ENCODE results near the gene ABCB1. TPM values are rescaled to one million over a fixed set of nuclear protein-coding genes. Genes with fewer than 3 reads are reported as not detected.

Gene ABCB1
- polyA plus RNA-seq, 1 donor (not counting 4 experiments of a cell fraction or from before 2014, with no cell fraction given): 0.13 TPM

GRCh38 chr7:87505122-87505521 lies 95.6 kb downstream of the ABCB1 start:
- Histone ChIP-seq H3K4me3 (ENCODE audit: control insufficient read depth in 2 of 3, extremely low read depth in 1 of 3, insufficient read depth in 2 of 3, low read depth in 1 of 3, low read length in 3 of 3) (no peak overlapping the region), H3K36me3 (ENCODE audit: control insufficient read depth in 2 of 2, extremely low read depth in 1 of 2, insufficient read depth in 2 of 2, low read length in 2 of 2) (no peaks in the 10 kb centered on the region), H3K79me2 (ENCODE audit: control insufficient read depth, insufficient read depth, low read length) (no peaks in the 10 kb centered on the region), H4K20me1 (ENCODE audit: control insufficient read depth, extremely low read depth, insufficient read depth, low read length) (no peaks in the 10 kb centered on the region), H3K27me3 (ENCODE audit: control insufficient read depth, extremely low read depth, insufficient read depth, low read length) (no peaks in the 10 kb centered on the region), H3K4me2 (ENCODE audit: control insufficient read depth, extremely low read depth, insufficient read depth, low read depth, low read length) (no peak overlapping the region), H3K9me3 (ENCODE audit: control insufficient read depth, low read depth, low read length) (no peaks in the 10 kb centered on the region), H3K9me1 (ENCODE audit: control insufficient read depth, extremely low read depth, insufficient read depth, low read length) (no peaks in the 10 kb centered on the region), H3K9ac (ENCODE audit: control insufficient read depth, extremely low read depth, insufficient read depth, low read length) (no peak overlapping the region), H3K27ac (ENCODE audit: control insufficient read depth, insufficient read depth, low read length) (no peak overlapping the region), H2AFZ (ENCODE audit: control insufficient read depth, low read length) (no peak overlapping the region), H3K4me1 (ENCODE audit: control insufficient read depth, extremely low read depth, insufficient read depth, low read length) (no peaks in the 10 kb centered on the region)
- TF ChIP-seq EZH2 (IDR thresholded peaks at IDR 0.05; ENCODE audit: low read length) (no peak), CTCF (optimal IDR thresholded peaks at IDR 0.05 in 1 of 3, IDR thresholded peaks at IDR 0.05 in 1 of 3, conservative IDR thresholded peaks at IDR 0.05 in 1 of 3; ENCODE audit: extremely low read depth in 1 of 3, insufficient read depth in 2 of 3, low read length in 3 of 3) (no peak)
- no peak for DNase-seq (ENCODE audit: low read depth, low spot score)
- no peak for FAIRE-seq
- dilution Hi-C loops (cut with MboI; ENCODE audit: extremely low pct_ligation_motif_present, low sequenced_read_pairs): no loop called here

GRCh38 chr7:87499494-87499893 lies 101.2 kb downstream of the ABCB1 start:
- no peak overlapping the region for H3K4me2 ChIP-seq (ENCODE audit: control insufficient read depth, extremely low read depth, insufficient read depth, low read depth, low read length)
- no peak overlapping the region for H3K4me3 ChIP-seq (ENCODE audit: control insufficient read depth in 2 of 3, extremely low read depth in 1 of 3, insufficient read depth in 2 of 3, low read depth in 1 of 3, low read length in 3 of 3)
- no peaks in the 10 kb centered on the region for H3K9me3 ChIP-seq (ENCODE audit: control insufficient read depth, low read depth, low read length)
- H3K79me2 ChIP-seq (ENCODE audit: control insufficient read depth, insufficient read depth, low read length): no peaks in the 10 kb centered on the region
- TF ChIP-seq CTCF (optimal IDR thresholded peaks at IDR 0.05 in 1 of 3, IDR thresholded peaks at IDR 0.05 in 1 of 3, conservative IDR thresholded peaks at IDR 0.05 in 1 of 3; ENCODE audit: extremely low read depth in 1 of 3, insufficient read depth in 2 of 3, low read length in 3 of 3) (no peak), EZH2 (IDR thresholded peaks at IDR 0.05; ENCODE audit: low read length) (no peak)
- no peak overlapping the region for H3K27ac ChIP-seq (ENCODE audit: control insufficient read depth, insufficient read depth, low read length)
- H3K9me1 ChIP-seq (ENCODE audit: control insufficient read depth, extremely low read depth, insufficient read depth, low read length): no peaks in the 10 kb centered on the region
- H4K20me1 ChIP-seq (ENCODE audit: control insufficient read depth, extremely low read depth, insufficient read depth, low read length): no peaks in the 10 kb centered on the region
- no peaks in the 10 kb centered on the region for H3K36me3 ChIP-seq (ENCODE audit: control insufficient read depth in 2 of 2, extremely low read depth in 1 of 2, insufficient read depth in 2 of 2, low read length in 2 of 2)
- H2AFZ ChIP-seq (ENCODE audit: control insufficient read depth, low read length): no peak overlapping the region
- no peaks in the 10 kb centered on the region for H3K27me3 ChIP-seq (ENCODE audit: control insufficient read depth, extremely low read depth, insufficient read depth, low read length)
- FAIRE-seq (no peak), DNase-seq (ENCODE audit: low read depth, low spot score) (no peak)
- dilution Hi-C loops (cut with MboI; ENCODE audit: extremely low pct_ligation_motif_present, low sequenced_read_pairs): no loop called here
- H3K4me1 ChIP-seq (ENCODE audit: control insufficient read depth, extremely low read depth, insufficient read depth, low read length): no peaks in the 10 kb centered on the region
- H3K9ac ChIP-seq (ENCODE audit: control insufficient read depth, extremely low read depth, insufficient read depth, low read length): no peak overlapping the region

Measured in keratinocyte (primary cell).